ELR (cell line): ENCODE measurements around the gene SKAP2.

ENCODE experiments used
- DNase-seq: peaks from one replicate; pipeline ENCODE4 v3.0.0-alpha.2; 2015; ENCODE audit warnings: low read depth

The SKAP2 gene

GRCh38 chr7:26694713-26695112 is 169.7 kb downstream of the SKAP2 start:
- no peak for DNase-seq

- DNase-seq: no peak
Observed at GRCh38 chr7:26694141-26694540, 170.2 kb downstream of the SKAP2 start.

DNA sequence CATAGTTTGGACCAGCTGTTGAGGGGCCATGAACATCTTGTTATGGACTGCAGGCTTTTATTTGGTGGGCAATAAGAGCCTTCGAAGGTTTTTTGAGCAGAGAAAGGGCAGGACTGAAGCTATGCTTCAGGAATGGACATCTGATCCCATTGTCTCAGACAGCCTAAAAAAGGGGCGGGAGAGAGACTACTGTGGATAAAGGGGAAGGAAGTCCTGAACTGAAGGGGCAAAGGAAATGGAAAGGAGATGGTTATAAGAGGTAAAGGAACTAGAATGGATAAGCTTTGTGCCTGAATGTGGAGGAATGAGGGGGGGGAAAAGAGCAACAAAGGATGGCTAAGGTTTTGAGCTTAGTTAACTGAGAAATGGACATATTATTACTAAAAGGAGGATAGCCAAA is 172.5 kb downstream of the SKAP2 start:
- no peak for DNase-seq

DNA sequence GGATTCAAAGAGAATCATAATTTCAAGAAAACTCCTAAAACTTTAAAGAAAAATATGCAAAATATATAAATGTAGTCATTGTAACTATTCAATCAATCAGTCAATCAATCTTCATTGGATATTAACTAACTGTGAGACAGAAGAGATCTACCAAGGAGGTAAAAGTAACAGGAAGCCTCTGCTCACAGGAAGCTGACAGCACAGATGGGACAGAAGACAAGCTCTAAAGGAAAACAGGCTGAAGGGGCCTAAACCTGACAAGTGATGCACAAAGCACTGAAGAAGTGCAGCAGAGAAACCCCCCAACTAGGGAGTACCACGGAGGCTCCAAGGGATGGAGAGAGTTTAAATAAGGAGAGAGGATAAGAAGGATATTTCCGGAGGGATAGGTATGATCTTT is 173.0 kb downstream of the SKAP2 start:
- no peak for DNase-seq

- no peak for DNase-seq
Observed at GRCh38 chr7:26690135-26690805, 174.1 kb downstream of the SKAP2 start.

DNA sequence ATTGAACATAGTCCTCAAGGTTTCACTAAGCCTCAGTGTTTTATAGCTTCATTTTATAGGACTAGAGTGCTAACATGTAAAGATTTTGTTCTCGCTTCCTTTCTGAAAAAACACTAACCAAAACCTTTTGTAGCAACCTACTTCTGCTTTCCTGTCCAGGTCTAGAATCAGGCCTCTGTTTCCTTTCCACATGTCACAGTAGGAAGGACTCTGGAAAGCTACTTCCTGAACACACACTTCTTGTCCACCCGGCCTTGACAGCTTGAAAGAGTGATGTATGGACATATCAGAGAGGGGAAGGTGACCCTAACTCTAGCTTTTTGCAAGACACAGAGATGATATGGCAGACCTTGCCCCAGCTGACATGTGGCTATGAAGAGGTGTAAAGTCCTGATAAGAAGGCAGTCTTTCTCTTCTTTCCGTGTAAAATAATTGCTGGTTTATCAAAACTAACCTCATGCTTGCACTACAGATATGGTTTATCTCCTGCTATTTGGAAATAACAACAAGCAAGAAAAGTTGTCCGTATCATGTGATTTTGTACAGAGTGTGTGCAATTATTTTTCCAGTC is 175.4 kb downstream of the SKAP2 start:
- no peak for DNase-seq

- no peak for DNase-seq
Observed at GRCh38 chr7:26688388-26688787, 176.0 kb downstream of the SKAP2 start.

- DNase-seq: no peak
Observed at GRCh38 chr7:26687032-26687431, 177.4 kb downstream of the SKAP2 start.

DNA sequence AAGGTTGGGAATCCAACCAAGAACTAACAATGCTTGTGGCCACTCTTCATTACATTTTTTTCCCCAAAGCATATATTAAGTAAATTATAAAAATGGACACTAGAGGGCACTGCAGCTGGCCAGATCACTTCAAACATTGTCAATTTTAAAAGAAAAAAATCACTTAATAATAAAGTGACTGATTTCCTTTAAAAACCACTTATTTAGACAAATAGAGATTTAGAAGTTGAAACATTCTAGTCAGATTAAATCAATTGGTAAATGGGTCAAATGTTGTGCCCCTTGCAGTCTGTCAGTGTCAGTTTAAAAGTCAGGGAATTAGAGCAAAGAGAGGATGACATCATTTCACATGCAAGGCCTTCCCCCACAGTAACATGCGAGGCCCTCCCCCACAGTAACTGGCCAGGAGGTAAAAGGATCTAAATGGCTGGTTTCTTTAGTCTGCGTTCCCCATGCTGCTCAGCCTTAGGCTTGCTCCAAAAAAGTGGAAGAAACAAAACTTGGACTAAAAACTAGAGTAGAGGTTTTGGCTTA is 177.9 kb downstream of the SKAP2 start:
- DNase-seq: peak; percentile 68

- peak; percentile 62 for DNase-seq
Observed at GRCh38 chr7:26685606-26686005, 178.8 kb downstream of the SKAP2 start.

- DNase-seq: no peak
Observed at GRCh38 chr7:26684447-26684846, 179.9 kb downstream of the SKAP2 start.

DNA sequence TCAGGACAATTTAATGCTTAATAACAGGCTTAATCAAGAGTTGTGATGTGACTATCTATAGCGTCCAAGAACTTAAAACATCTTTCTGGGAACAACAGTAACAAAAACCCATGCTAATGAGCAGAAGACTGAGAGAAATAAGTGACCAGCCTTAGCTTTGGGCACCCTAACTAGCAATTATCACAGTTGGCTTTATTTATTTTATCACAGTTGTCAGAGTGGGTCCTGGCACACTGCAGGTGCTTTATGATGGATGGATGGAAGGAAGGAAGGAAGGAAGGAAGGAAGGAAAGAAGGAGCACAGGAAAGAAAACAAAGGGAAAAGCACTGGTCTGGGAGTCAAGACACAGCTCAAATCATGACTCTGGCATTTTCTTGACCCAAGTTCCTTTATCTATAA is 181.1 kb downstream of the SKAP2 start:
- no peak for DNase-seq

- peak; percentile 55 for DNase-seq
Observed at GRCh38 chr7:26681819-26682418, 182.5 kb downstream of the SKAP2 start.

- no peak for DNase-seq
Observed at GRCh38 chr7:26680587-26680986, 183.8 kb downstream of the SKAP2 start.

DNA sequence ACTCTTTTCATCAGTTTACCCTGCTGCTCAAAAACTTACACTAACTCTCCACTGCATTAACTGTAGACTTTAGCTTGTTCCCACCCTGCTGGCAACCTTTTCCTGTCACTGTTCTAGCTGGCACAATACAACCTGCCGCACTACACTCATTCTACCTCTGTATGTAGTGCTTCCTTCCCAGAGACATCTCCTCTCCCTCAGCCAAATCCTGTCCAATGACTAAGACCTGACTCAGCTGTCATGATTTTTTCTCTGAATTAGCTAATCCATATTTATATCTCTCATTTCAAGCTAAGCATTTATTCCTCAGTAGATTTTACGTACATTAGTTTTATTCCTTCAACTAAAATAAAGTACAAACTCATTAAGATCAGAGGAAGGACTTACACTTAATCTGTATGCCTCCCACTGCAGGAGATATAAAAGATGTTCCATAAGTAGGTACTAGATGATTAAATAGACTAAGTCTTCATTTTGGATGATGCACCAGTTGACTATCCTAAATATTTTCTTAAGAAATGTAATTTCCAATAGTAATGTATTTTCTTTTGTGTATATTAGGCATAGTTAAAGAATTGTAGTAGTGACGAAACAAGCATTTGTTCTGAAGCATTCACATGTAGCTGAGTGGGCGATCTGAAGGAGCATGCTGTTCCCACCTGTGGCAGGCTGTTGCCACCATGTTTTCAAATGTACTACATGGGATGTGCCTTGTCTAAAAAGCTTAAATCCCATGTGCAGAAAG is 189.1 kb downstream of the SKAP2 start:
- peak; percentile 86 for DNase-seq

- no peak for DNase-seq
Observed at GRCh38 chr7:26673858-26674257, 190.5 kb downstream of the SKAP2 start.

DNA sequence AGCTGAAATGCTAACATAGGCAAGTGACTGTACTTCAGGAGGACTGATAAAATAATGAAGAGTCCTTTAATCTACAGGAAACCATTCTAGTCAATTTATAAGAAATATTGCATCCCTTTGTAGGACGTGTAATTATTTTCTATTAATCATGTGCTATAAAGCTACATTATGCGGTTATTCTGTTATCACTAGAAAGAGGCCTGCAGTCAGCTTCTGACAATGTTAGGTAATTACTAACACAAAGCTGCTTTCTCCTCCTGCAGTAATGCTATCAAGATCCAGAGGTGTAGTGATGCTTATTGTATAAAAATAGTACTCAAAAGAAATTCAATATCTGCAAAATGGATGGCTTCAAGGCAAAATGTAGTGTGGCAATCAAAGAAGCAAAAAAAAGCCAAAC is 191.1 kb downstream of the SKAP2 start:
- DNase-seq: no peak

DNA sequence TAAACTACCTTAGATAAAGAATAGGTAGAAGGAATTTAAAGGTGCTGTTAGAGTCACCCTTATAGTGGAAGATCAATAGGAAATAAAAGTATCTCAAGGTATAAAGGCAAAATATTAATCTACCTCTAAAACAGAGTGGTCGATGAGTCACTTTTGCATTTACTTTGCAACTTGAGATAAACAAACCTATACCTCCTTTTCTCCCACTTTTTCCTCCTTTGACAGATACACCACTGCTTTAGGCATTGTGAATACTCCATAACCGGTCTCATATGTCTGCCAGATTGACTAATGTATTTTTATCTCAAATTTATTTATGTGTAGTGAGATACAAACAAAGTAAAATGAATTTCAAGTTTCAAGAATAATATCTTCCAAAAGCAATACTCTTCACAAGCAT is 193.5 kb downstream of the SKAP2 start:
- no peak for DNase-seq

GRCh38 chr7:26670290-26670689 is 194.1 kb downstream of the SKAP2 start:
- no peak for DNase-seq

DNA sequence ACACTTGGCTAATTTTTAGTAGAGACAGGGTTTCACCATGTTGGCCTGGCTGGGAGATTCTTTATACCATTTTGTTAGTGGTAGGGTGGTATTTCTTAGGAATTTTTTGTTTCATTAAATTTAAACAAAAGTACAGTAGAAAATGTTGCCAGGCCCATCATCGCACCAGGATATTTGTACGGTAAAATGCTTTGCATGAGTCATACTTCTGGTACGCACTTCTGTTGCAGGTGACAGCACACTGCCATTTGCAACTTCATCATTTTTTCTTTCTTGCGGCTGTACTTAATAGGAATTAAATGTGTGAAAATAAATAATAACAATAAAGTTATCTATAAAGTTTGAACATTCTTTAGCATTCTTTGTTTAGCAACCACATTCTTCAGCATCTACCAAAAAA is 195.6 kb downstream of the SKAP2 start:
- DNase-seq: no peak

DNA sequence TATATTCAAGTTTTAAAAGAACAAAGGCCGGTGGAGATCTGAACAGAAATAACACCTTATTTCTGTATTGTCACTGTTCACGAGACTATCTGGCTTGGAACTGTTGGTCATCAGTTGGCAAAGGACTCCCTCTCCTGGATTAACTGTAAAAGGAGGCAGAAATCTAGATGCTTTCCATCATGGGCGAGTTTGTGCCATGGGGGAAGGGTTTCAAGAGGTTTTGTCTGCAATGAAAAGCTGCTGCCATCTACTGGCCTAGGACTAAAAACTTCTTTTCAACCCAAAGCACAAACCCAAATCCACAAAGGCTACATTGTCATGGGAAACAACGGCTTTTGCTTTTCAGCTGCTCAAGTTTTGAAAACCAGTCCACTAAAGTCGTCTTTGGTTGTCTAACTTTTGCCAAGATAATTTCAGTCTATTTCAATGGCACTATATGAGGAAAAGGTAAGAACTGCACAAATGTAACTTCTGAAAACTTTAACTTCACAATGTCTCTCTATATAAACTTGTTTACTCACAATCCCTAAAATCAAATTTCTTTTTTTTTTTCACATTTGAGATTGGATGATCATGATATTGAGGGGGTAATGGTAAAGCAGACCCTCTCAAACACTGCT is 196.8 kb downstream of the SKAP2 start:
- peak; percentile 95 for DNase-seq

GRCh38 chr7:26664735-26665416 is 199.5 kb downstream of the SKAP2 start:
- DNase-seq: peak; percentile 36
